ENCODE results near the gene FGF1.

GRCh38 chr5:142542906-142543305 is 143.0 kb downstream of the FGF1 start:
- TF ChIP-seq CTCF (IDR thresholded peaks at IDR 0.05): no peak
- TF ChIP-seq POLR2A (IDR thresholded peaks at IDR 0.05): no peak
- peak in 2 of 4 donors; percentile 26 to 31 for TF ChIP-seq POLR2AphosphoS5 (IDR thresholded peaks at IDR 0.05)
- TF ChIP-seq EP300 (IDR thresholded peaks at IDR 0.05): no peak
